ENCODE measurements around the gene TIGD1.

- TF ChIP-seq POLR2A (IDR thresholded peaks at IDR 0.05) = no peak
- TF ChIP-seq CTCF (IDR thresholded peaks at IDR 0.05) = no peak
Measured at GRCh38 chr2:232515639-232516038, 34.7 kb downstream of the TIGD1 start.
